Breast epithelium (tissue), 4 donors: ENCODE measurements around the gene ADAM12. TPM values are rescaled to one million over a fixed set of nuclear protein-coding genes. Genes with fewer than 3 reads are reported as not detected.

ENCODE experiments used
- DNase-seq, 2 donors: peaks; one replicate each; pipeline ENCODE4 v3.0.0-alpha.2; 2019; ENCODE audit warnings: low spot score in 2 of 2
- H3K27ac ChIP-seq, 2 donors: fragments of 200-600 bp; sonication (generic) in 1 of 2; one replicate each; pipeline ENCODE4 v1.5.1; 2016 to 2019; ENCODE audit warnings: mild to moderate bottlenecking in 1 of 2
- H3K27me3 ChIP-seq, 2 donors: fragments of 200-600 bp; sonication (generic) in 1 of 2; one replicate each; pipeline versions ENCODE4 v1.5.1 to v1.6.0; 2017 to 2019; ENCODE audit warnings: control low read depth in 1 of 2, mild to moderate bottlenecking in 1 of 2
- H3K36me3 ChIP-seq: fragments of 200-600 bp; one replicate; pipeline ENCODE4 v1.5.1; 2019
- H3K4me1 ChIP-seq, 2 donors: fragments of 200-600 bp; sonication (generic); one replicate each; pipeline ENCODE4 v1.5.1; 2016 to 2019; ENCODE audit warnings: control low read depth in 1 of 2
- H3K4me3 ChIP-seq, 3 donors: fragments of 200-600 bp; sonication (generic); 1 replicate in 2 of 3; 2 replicates in 1 of 3; pipeline ENCODE4 v1.5.1; 2016 to 2019; ENCODE audit warnings: mild to moderate bottlenecking in 3 of 3, moderate library complexity in 2 of 3
- H3K9me3 ChIP-seq, 2 donors: fragments of 200-600 bp; sonication (generic) in 1 of 2; one replicate each; pipeline ENCODE4 v1.5.1; 2016 to 2019; ENCODE audit warnings: control low read depth in 1 of 2
- POLR2A ChIP-seq: fragments of 450-650 bp; IDR thresholded peaks from one replicate; pipeline ENCODE4 v1.6.1; 2016; ENCODE audit warnings: antibody characterized with exemption, mild to moderate bottlenecking, moderate library complexity
- POLR2AphosphoS5 ChIP-seq, 3 donors: sonication (generic); formaldehyde crosslinking; IDR thresholded peaks; one replicate each; pipeline ENCODE4 v1.6.1; 2017; ENCODE audit warnings: antibody characterized with exemption in 3 of 3
- intact Hi-C: fragments of 100-400 bp; cut with DNase I; formaldehyde crosslinking; loops from one replicate; pipeline ENCODE4 v1.15.1; 2023; ENCODE audit warnings: low total_unique reads
- total RNA-seq, 3 donors: library from RNA; depleted of rRNA; stranded (reverse); fragments of >200 nt; gene quantifications; one replicate each; pipeline ENCODE4 v1.1.0, GENCODE V29; 2016
- TF ChIP-seq, protein P1 (sequence below), 3 donors: fragments of 450-650 bp; IDR thresholded peaks; one replicate each; pipeline ENCODE4 v1.5.1; 2016 to 2017; ENCODE audit warnings: antibody characterized with exemption in 3 of 3, mild to moderate bottlenecking in 3 of 3, moderate library complexity in 3 of 3

ADAM12 gene
- total RNA-seq, 3 donors from 2014 or later, result 8.6 to 16.4 (median 13.9) TPM

DNA sequence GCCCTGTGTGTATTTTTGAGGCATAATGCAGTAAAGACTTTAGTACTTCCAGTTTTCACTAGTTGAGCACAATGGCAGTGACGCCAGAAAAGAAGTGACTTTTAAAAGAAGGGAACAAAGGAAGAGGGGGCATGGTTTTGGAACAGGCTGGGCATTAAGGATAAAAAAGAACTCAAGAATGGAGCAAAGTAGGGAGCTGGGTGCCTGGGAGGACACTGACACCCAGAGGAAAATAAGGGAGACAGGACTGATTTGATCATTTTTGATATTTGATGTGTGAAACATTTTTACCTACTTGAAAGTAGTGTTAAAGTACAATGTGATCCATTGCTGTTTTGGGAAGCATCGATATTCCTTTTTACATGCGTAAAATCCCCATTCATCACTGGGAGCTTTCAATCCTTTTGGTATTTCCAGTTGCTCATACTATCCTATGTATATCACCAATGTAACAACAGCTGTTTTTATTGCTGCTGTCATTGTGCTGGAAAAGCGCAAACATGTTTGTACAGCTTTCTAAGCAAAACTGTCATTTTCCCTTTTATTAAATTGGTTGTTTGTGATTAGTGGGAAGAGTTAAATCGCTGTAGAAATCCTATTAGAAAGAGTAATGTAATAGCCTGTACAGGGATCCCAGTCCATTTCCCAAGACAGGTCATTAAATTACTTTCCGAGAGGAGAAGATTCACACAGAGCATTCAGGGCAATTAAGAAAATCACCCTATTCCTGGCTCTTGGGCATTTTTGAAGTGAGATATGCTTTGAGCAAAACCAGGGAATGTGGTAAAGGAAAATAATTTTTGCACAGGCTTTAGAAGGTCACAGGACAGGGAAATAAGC, 85.2 kb downstream of the ADAM12 start:
- intact Hi-C loops, result no loop called here
- no peak overlapping the region for H3K4me3 ChIP-seq
- no peak for DNase-seq
- no peaks in the 10 kb centered on the region for H3K4me1 ChIP-seq
- no peaks in the 10 kb centered on the region for H3K27me3 ChIP-seq
- no peaks in the 10 kb centered on the region for H3K9me3 ChIP-seq
- no peaks in the 10 kb centered on the region for H3K36me3 ChIP-seq
- H3K27ac ChIP-seq, result peak overlapping the region in 1 of 2 donors; percentile 67
- TF ChIP-seq, protein P1, sequence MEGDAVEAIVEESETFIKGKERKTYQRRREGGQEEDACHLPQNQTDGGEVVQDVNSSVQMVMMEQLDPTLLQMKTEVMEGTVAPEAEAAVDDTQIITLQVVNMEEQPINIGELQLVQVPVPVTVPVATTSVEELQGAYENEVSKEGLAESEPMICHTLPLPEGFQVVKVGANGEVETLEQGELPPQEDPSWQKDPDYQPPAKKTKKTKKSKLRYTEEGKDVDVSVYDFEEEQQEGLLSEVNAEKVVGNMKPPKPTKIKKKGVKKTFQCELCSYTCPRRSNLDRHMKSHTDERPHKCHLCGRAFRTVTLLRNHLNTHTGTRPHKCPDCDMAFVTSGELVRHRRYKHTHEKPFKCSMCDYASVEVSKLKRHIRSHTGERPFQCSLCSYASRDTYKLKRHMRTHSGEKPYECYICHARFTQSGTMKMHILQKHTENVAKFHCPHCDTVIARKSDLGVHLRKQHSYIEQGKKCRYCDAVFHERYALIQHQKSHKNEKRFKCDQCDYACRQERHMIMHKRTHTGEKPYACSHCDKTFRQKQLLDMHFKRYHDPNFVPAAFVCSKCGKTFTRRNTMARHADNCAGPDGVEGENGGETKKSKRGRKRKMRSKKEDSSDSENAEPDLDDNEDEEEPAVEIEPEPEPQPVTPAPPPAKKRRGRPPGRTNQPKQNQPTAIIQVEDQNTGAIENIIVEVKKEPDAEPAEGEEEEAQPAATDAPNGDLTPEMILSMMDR (IDR thresholded peaks at IDR 0.05), result no peak
- TF ChIP-seq POLR2AphosphoS5 (IDR thresholded peaks at IDR 0.05) (no peak), POLR2A (no peak)

DNA sequence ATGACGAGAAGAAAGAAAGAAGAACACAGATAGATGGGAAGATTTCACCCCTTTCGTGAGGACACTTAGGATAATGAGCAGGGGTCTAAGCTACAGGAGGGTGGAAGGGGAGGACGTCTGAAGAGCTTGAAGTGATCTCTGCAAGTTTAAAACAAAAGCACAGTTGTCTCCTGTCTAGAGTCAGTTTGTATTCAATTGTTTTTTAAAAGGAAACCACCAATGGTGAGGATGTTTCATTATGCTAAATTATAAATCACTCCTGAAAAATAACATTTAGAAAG, 85.9 kb downstream of the ADAM12 start:
- DNase-seq, result no peak
- Histone ChIP-seq H3K4me1 (no peaks in the 10 kb centered on the region), H3K4me3 (peak overlapping the region in 1 of 3 donors; percentile 32), H3K36me3 (no peaks in the 10 kb centered on the region), H3K27me3 (no peaks in the 10 kb centered on the region), H3K9me3 (no peaks in the 10 kb centered on the region), H3K27ac (peak overlapping the region; percentile 19 to 67)
- intact Hi-C loops, result no loop called here
- no peak for TF ChIP-seq POLR2AphosphoS5 (IDR thresholded peaks at IDR 0.05)

- Histone ChIP-seq H3K27ac (peak overlapping the region; percentile 19 to 67), H3K9me3 (no peaks in the 10 kb centered on the region), H3K4me1 (no peaks in the 10 kb centered on the region), H3K4me3 (peak overlapping the region in 1 of 3 donors; percentile 32), H3K36me3 (no peaks in the 10 kb centered on the region), H3K27me3 (no peaks in the 10 kb centered on the region)
- TF ChIP-seq POLR2A (no peak), POLR2AphosphoS5 (IDR thresholded peaks at IDR 0.05) (no peak)
- TF ChIP-seq, protein P1 (IDR thresholded peaks at IDR 0.05), result no peak
- intact Hi-C loops, result no loop called here
- DNase-seq, result no peak
These were observed 86.4 kb downstream of the ADAM12 start for GRCh38 chr10:126301701-126302475.

DNA sequence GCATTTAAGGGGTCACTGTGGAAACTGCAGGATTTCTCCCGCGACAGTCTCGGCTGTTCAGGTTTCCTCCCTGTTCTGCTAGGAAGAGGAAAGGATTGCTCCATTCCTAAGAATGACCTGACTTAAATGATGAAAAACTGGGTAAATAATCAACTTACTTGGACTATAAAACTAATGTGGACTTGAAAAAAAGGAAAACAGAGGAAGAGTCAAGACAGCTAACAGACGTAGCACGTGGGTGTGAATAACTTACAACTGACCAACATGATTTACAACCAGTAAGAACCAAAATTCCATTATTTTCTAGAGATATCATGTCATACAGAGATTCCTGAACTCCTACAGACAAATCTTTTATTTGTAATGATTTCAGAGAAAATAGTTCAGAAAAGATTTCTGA, 93.8 kb downstream of the ADAM12 start:
- Histone ChIP-seq H3K27ac (peak overlapping the region in 1 of 2 donors; percentile 45), H3K27me3 (no peaks in the 10 kb centered on the region), H3K4me3 (no peak overlapping the region), H3K36me3 (no peaks in the 10 kb centered on the region), H3K9me3 (no peaks in the 10 kb centered on the region), H3K4me1 (no peaks in the 10 kb centered on the region)
- no peak for DNase-seq
- intact Hi-C loops, result no loop called here
- TF ChIP-seq POLR2AphosphoS5 (IDR thresholded peaks at IDR 0.05), result no peak
- TF ChIP-seq POLR2A, result no peak
- TF ChIP-seq, protein P1 (IDR thresholded peaks at IDR 0.05), result no peak

- no peak for DNase-seq
- Histone ChIP-seq H3K4me3 (no peak overlapping the region), H3K9me3 (no peaks in the 10 kb centered on the region), H3K36me3 (no peaks in the 10 kb centered on the region), H3K4me1 (no peaks in the 10 kb centered on the region), H3K27ac (no peak overlapping the region), H3K27me3 (no peaks in the 10 kb centered on the region)
- TF ChIP-seq POLR2A, result no peak
- intact Hi-C loops, result no loop called here
These were observed 98.0 kb downstream of the ADAM12 start for GRCh38 chr10:126290232-126290631.
